GM12864 (cell line): ENCODE results near the gene IPO9.

ENCODE experiments used
- DNase-seq: peaks from one replicate; pipeline ENCODE4 v3.0.0-alpha.2; 2011; ENCODE audit warnings: low read depth
- H3K4me3 ChIP-seq: 2 replicates; pipeline ENCODE4 v1.5.1; 2011; ENCODE audit warnings: mild to moderate bottlenecking, low read depth, low read length, control low read depth
- CTCF ChIP-seq: IDR thresholded peaks from 2 replicates; pipeline ENCODE4 v1.5.1; 2011; ENCODE audit warnings: low read depth, mild to moderate bottlenecking, moderate library complexity, low read length, control low read depth, inconsistent platforms; ENCODE audit errors: missing control alignments

Gene IPO9

GRCh38 chr1:201886103-201886885 is 57.3 kb downstream of the IPO9 start:
- H3K4me3 ChIP-seq: no peak overlapping the region
- no peak for TF ChIP-seq CTCF
- no peak for DNase-seq

- no peak for DNase-seq
- H3K4me3 ChIP-seq: no peak overlapping the region
- TF ChIP-seq CTCF: no peak
These were observed 58.3 kb downstream of the IPO9 start for GRCh38 chr1:201887116-201887866.

- no peak within 1 kb of the TSS; the same call in 1 of the 2 replicates for H3K4me3 ChIP-seq
- no peak for DNase-seq
- TF ChIP-seq CTCF: no peak
These were observed 59.5 kb downstream of the IPO9 start, which contains the start of gene SHISA4 for GRCh38 chr1:201888282-201889089. Gene SHISA4, plus strand, starts transcription at chr1:201888898. Its CDS starts 97 bp downstream, at chr1:201888995.

GRCh38 chr1:201889090-201889968 is 60.4 kb downstream of the IPO9 start:
- TF ChIP-seq CTCF: no peak
- no peak overlapping the region; the same call in 1 of the 2 replicates for H3K4me3 ChIP-seq
- DNase-seq: no peak

- no peak for DNase-seq
- no peak for TF ChIP-seq CTCF
- no peak overlapping the region for H3K4me3 ChIP-seq
These were observed 61.3 kb downstream of the IPO9 start for GRCh38 chr1:201890223-201890622.
